Smooth muscle cell (in vitro differentiated cells): ENCODE results near the gene KRTAP4-2. TPM values are rescaled to one million over a fixed set of nuclear protein-coding genes. Genes with fewer than 3 reads are reported as not detected.

Source experiments
- DNase-seq: peaks from one replicate; lab custom pipeline; 2025; ENCODE audit not compliant: unreplicated experiment; lab: John Stamatoyannopoulos, UW
- H2AFZ ChIP-seq: fragments of 200-600 bp; sonication (generic); 2 replicates; pipeline ENCODE4 v1.6.0; 2016; ENCODE audit warnings: antibody characterized with exemption, low read depth, mild to moderate bottlenecking
- H3F3A ChIP-seq: fragments of 200-600 bp; sonication (generic); 2 replicates; pipeline ENCODE4 v1.6.0; 2017; ENCODE audit warnings: antibody characterized with exemption, low read depth
- H3K27ac ChIP-seq: fragments of 200-600 bp; sonication (generic); 2 replicates; pipeline ENCODE4 v1.5.1; 2016; ENCODE audit warnings: low read depth, mild to moderate bottlenecking
- H3K27me3 ChIP-seq: fragments of 200-600 bp; sonication (generic); 2 replicates; pipeline ENCODE4 v1.6.1; 2016; ENCODE audit warnings: low read depth, mild to moderate bottlenecking
- H3K36me3 ChIP-seq: fragments of 200-600 bp; sonication (generic); 2 replicates; pipeline ENCODE4 v1.5.1; 2016; ENCODE audit warnings: low read depth
- H3K4me1 ChIP-seq: fragments of 200-600 bp; sonication (generic); 2 replicates; pipeline ENCODE4 v1.5.1; 2016; ENCODE audit warnings: low read depth
- H3K4me2 ChIP-seq: fragments of 200-600 bp; sonication (generic); 2 replicates; pipeline ENCODE4 v1.6.0; 2016; ENCODE audit warnings: mild to moderate bottlenecking
- H3K4me3 ChIP-seq: fragments of 200-600 bp; sonication (generic); 2 replicates; pipeline ENCODE4 v1.5.1; 2016; ENCODE audit warnings: mild to moderate bottlenecking
- H3K79me2 ChIP-seq: fragments of 200-600 bp; sonication (generic); 2 replicates; pipeline ENCODE4 v1.6.0; 2016; ENCODE audit warnings: low read depth, mild to moderate bottlenecking
- H3K9ac ChIP-seq: fragments of 200-600 bp; sonication (generic); 2 replicates; pipeline ENCODE4 v1.6.0; 2016; ENCODE audit warnings: low read depth
- H3K9me3 ChIP-seq: fragments of 200-600 bp; sonication (generic); replicated peaks from 2 replicates; pipeline ENCODE4 v1.5.1; 2016; ENCODE audit warnings: low read depth
- H4K20me1 ChIP-seq: fragments of 200-600 bp; sonication (generic); 2 replicates; pipeline ENCODE4 v1.6.0; 2016; ENCODE audit warnings: low read depth
- CTCF ChIP-seq: fragments of 200-600 bp; sonication (generic); IDR thresholded peaks from 2 replicates; pipeline ENCODE4 v1.5.1; 2017; ENCODE audit warnings: borderline replicate concordance, mild to moderate bottlenecking, antibody characterized with exemption; ENCODE audit not compliant: insufficient read depth, poor library complexity, severe bottlenecking
- WGBS: methylation state at CpG from one replicate; pipeline ENCODE4 v1.1.7; 2016; ENCODE audit warnings: low lambda C conversion rate; 5-methylcytosine and 5-hydroxymethylcytosine counted together
- polyA plus RNA-seq: library from polyadenylated mRNA; unstranded; fragments of >200 nt; fragmentation: Nextera tagmentation; extraction: Ambion mirVana; gene quantifications from 2 replicates; pipeline ENCODE4 v1.2.1, GENCODE V29; 2016
- total RNA-seq: library from RNA; depleted of rRNA; stranded (reverse); fragments of >200 nt; gene quantifications from 2 replicates; pipeline ENCODE4 v1.2.3, GENCODE V29; 2014

KRTAP4-2 gene
- total and polyA plus RNA-seq, 2 experiments from 2014 or later = not detected

DNA sequence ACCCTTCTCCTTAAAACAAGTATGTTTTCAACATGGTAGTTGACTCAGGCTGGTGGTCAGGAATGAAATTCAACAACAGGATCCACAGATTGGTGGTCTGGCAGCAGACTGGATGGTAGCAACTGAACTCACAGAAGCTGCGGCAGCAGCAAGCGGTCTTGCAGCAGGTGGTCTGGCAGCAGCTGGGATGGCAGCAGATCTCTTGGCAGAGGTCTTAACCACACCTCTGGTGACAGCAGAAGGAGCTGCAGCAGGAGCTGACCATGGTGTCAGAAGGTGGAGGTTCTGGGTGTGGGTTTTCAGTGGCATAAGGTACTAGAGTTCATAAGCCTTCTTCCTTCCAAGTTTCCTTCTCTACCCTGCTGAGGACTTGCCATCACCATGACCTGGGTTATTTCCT is 8.9 kb upstream of the KRTAP4-2 start:
- H3K9ac ChIP-seq = no peak overlapping the region
- H4K20me1 ChIP-seq = no peaks in the 10 kb centered on the region
- no peaks in the 10 kb centered on the region for H3K4me1 ChIP-seq
- H3F3A ChIP-seq = no peaks in the 10 kb centered on the region
- no peak overlapping the region for H2AFZ ChIP-seq
- no peaks in the 10 kb centered on the region for H3K9me3 ChIP-seq
- WGBS = 92% methylated on average over 2 of the region's 2 CpGs
- no peak for TF ChIP-seq CTCF
- peaks cover 9% of the 10 kb centered on the region for H3K27me3 ChIP-seq
- no peak overlapping the region for H3K4me2 ChIP-seq
- no peak overlapping the region for H3K4me3 ChIP-seq
- H3K79me2 ChIP-seq = no peaks in the 10 kb centered on the region
- no peak for DNase-seq
- no peak overlapping the region for H3K27ac ChIP-seq
- no peaks in the 10 kb centered on the region for H3K36me3 ChIP-seq

DNA sequence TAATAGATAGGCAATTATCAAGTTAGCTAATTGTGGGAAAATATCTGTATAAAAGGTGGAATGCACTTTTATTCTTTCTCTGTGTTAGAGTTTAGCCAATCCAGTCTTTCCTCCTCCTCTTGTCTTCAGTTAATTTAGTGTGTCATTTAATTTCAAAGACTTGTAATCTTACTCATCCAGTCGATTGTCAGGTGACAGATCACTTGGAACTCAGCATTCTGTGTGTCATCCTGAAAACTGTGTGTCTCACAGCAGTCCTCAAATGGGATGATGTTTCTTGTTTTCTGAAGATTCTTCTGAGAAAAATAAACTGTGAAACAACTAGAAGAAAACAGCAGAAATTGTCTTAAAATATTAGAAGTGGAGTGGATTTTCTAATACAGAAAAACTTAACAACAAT is 7.0 kb upstream of the KRTAP4-2 start:
- Histone ChIP-seq H3K27me3 (peaks cover 9% of the 10 kb centered on the region), H2AFZ (no peak overlapping the region), H3K9me3 (no peaks in the 10 kb centered on the region), H3K27ac (no peak overlapping the region), H3K36me3 (no peaks in the 10 kb centered on the region), H3K79me2 (no peaks in the 10 kb centered on the region), H4K20me1 (no peaks in the 10 kb centered on the region), H3K4me3 (no peak overlapping the region), H3K4me1 (no peaks in the 10 kb centered on the region), H3K4me2 (no peak overlapping the region), H3F3A (no peaks in the 10 kb centered on the region), H3K9ac (no peak overlapping the region)
- TF ChIP-seq CTCF = no peak
- WGBS = 88% methylated on average over 1 of the region's 1 CpG
- DNase-seq = no peak

DNA sequence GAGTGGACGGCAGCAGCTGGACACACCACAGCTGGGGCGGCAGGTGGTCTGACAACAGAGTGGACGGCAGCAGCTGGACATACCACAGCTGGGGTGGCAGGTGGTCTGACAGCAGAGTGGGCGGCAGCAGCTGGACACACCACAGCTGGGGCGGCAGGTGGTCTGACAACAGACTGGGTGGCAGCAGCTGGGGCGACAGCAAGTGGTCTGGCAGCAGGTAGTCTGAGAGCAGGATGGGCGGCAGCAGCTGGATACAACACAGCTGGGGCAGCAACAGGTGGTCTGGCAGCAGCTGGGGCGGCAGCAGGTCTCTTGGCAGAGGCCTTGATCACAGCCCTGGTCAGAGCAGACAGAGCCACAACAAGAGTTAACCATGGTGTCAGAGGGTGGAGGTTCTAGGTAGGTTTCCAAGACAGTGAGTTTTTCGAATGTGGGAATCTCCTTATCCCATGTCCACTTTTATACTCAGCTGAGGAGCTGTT is 6.5 kb upstream of the KRTAP4-2 start, which contains the start of gene KRTAP4-1:
Gene KRTAP4-1 (minus strand): TSS at position 432 of the 482 bp plus-strand sequence. CDS start 57 bp downstream, at position 375.
- H3K79me2 ChIP-seq = no peaks in the 10 kb centered on the region
- no peak within 1 kb of the TSS for H3K4me2 ChIP-seq
- no peak within 1 kb of the TSS for H3K9ac ChIP-seq
- no peaks in the 10 kb centered on the region for H3K9me3 ChIP-seq
- H3K4me1 ChIP-seq = no peaks in the 10 kb centered on the region
- peaks cover 9% of the 10 kb centered on the region for H3K27me3 ChIP-seq
- no peak within 1 kb of the TSS for H3K4me3 ChIP-seq
- no peaks in the 10 kb centered on the region for H3K36me3 ChIP-seq
- no peaks in the 10 kb centered on the region for H4K20me1 ChIP-seq
- no peak within 1 kb of the TSS for H2AFZ ChIP-seq
- H3F3A ChIP-seq = no peaks in the 10 kb centered on the region
- no peak within 1 kb of the TSS for H3K27ac ChIP-seq
- no peak for DNase-seq
- WGBS = 80% methylated on average over 9 of the region's 9 CpGs
- TF ChIP-seq CTCF = no peak
